ENCODE measurements around the gene THSD7A. TPM values are rescaled to one million over a fixed set of nuclear protein-coding genes. Genes with fewer than 3 reads are reported as not detected.

Gene THSD7A
- total RNA-seq, 3 donors from 2014 or later (not counting 1 experiment from before 2014, with no cell fraction given), result 0.29 to 8.6 TPM; not detected in 1

GRCh38 chr7:11787534-11787933 is 44.5 kb downstream of the THSD7A start:
- Mint-ChIP-seq H3K9me3 (peaks cover 20 to 29% of the 10 kb centered on the region in 2 donors), H3K27me3 (ENCODE audit: low read depth in 2 of 2) (no peaks in the 10 kb centered on the region), H3K27ac (no peak overlapping the region), H3K4me3 (no peak overlapping the region), H3K4me1 (no peaks in the 10 kb centered on the region), H3K36me3 (no peaks in the 10 kb centered on the region)
- Histone ChIP-seq H3K36me3 (ENCODE audit: control insufficient read depth, insufficient read depth, low read length) (no peaks in the 10 kb centered on the region), H3K9me3 (ENCODE audit: control insufficient read depth, insufficient read depth, low read length) (no peaks in the 10 kb centered on the region), H3K4me3 (ENCODE audit: low read length) (no peak overlapping the region), H3K27me3 (ENCODE audit: control insufficient read depth, insufficient read depth, low read length) (no peaks in the 10 kb centered on the region), H3K4me1 (ENCODE audit: control insufficient read depth, insufficient read depth, low read length) (no peaks in the 10 kb centered on the region), H3K27ac (ENCODE audit: low read length) (no peak overlapping the region)
- ATAC-seq (no peak), DNase-seq (no peak)
- intact Hi-C loops (cut with micrococcal nuclease), result no loop called here
- WGBS (ENCODE audit: insufficient coverage), result 91% methylated on average over 3 of the region's 4 CpGs
- TF ChIP-seq CTCF (IDR thresholded peaks at IDR 0.05), result no peak

- ATAC-seq, result no peak
- H3K4me1 Mint-ChIP-seq, result no peaks in the 10 kb centered on the region
- Histone ChIP-seq H3K9me3 (ENCODE audit: control insufficient read depth, insufficient read depth, low read length) (no peaks in the 10 kb centered on the region), H3K4me1 (ENCODE audit: control insufficient read depth, insufficient read depth, low read length) (no peaks in the 10 kb centered on the region), H3K4me3 (ENCODE audit: low read length) (no peak overlapping the region), H3K36me3 (ENCODE audit: control insufficient read depth, insufficient read depth, low read length) (no peaks in the 10 kb centered on the region), H3K27ac (ENCODE audit: low read length) (no peak overlapping the region), H3K27me3 (ENCODE audit: control insufficient read depth, insufficient read depth, low read length) (no peaks in the 10 kb centered on the region)
- H3K9me3 Mint-ChIP-seq, result peaks cover 17 to 26% of the 10 kb centered on the region in 2 donors
- no peak overlapping the region for H3K27ac Mint-ChIP-seq
- no peaks in the 10 kb centered on the region for H3K27me3 Mint-ChIP-seq (ENCODE audit: low read depth in 2 of 2)
- intact Hi-C loops (cut with micrococcal nuclease), result no loop called here
- no peak overlapping the region for H3K4me3 Mint-ChIP-seq
- 52% methylated on average over 2 of the region's 2 CpGs for WGBS (ENCODE audit: insufficient coverage)
- DNase-seq, result no peak
- TF ChIP-seq CTCF (IDR thresholded peaks at IDR 0.05), result no peak
- no peaks in the 10 kb centered on the region for H3K36me3 Mint-ChIP-seq
These were observed 45.8 kb downstream of the THSD7A start for GRCh38 chr7:11786186-11786585.

- DNase-seq (no peak), ATAC-seq (no peak)
- Histone ChIP-seq H3K36me3 (ENCODE audit: control insufficient read depth, insufficient read depth, low read length) (no peaks in the 10 kb centered on the region), H3K4me3 (ENCODE audit: low read length) (no peak overlapping the region), H3K27ac (ENCODE audit: low read length) (no peak overlapping the region), H3K9me3 (ENCODE audit: control insufficient read depth, insufficient read depth, low read length) (no peaks in the 10 kb centered on the region), H3K4me1 (ENCODE audit: control insufficient read depth, insufficient read depth, low read length) (no peaks in the 10 kb centered on the region), H3K27me3 (ENCODE audit: control insufficient read depth, insufficient read depth, low read length) (no peaks in the 10 kb centered on the region)
- Mint-ChIP-seq H3K27me3 (ENCODE audit: low read depth in 2 of 2) (no peaks in the 10 kb centered on the region), H3K27ac (no peak overlapping the region), H3K4me1 (no peaks in the 10 kb centered on the region), H3K4me3 (no peak overlapping the region), H3K9me3 (peaks cover 17 to 29% of the 10 kb centered on the region in 2 donors), H3K36me3 (no peaks in the 10 kb centered on the region)
- intact Hi-C loops (cut with micrococcal nuclease), result no loop called here
- 84% methylated on average over 3 of the region's 3 CpGs for WGBS (ENCODE audit: insufficient coverage)
- no peak for TF ChIP-seq CTCF (IDR thresholded peaks at IDR 0.05)
These were observed 47.0 kb downstream of the THSD7A start for GRCh38 chr7:11784769-11785536.

Measured in natural killer cell (primary cell).